Gastrocnemius medialis (tissue), 4 donors: ENCODE measurements around the gene ZNF500. TPM values are rescaled to one million over a fixed set of nuclear protein-coding genes. Genes with fewer than 3 reads are reported as not detected.
A peak's percentile ranks its signal among the peaks of the same experiment; 100 is the strongest.

Experiments used
- ATAC-seq, 2 donors: fragments of 150-250 bp; one replicate each; pipeline ENCODE4 v1.9.1; 2016
- DNase-seq, 2 donors: peaks; one replicate each; pipeline ENCODE4 v3.0.0-alpha.2; 2019
- H3K27ac ChIP-seq, 4 donors: fragments of 200-600 bp; sonication (generic); 1 replicate in 1 of 4; 2 replicates in 3 of 4; pipeline ENCODE4 v1.5.1; 2016 to 2018; ENCODE audit warnings: mild to moderate bottlenecking in 2 of 4, moderate library complexity in 1 of 4
- H3K27me3 ChIP-seq, 3 donors: fragments of 200-600 bp; sonication (generic) in 2 of 3; 1 replicate in 1 of 3; 2 replicates in 2 of 3; pipeline versions ENCODE4 v1.5.1 to v1.6.0; 2016 to 2019; ENCODE audit warnings: mild to moderate bottlenecking in 1 of 3, moderate library complexity in 1 of 3
- H3K36me3 ChIP-seq, 2 donors: fragments of 200-600 bp; sonication (generic) in 1 of 2; one replicate each; pipeline ENCODE4 v1.5.1; 2017 to 2018
- H3K4me1 ChIP-seq, 2 donors: fragments of 200-600 bp; sonication (generic) in 1 of 2; one replicate each; pipeline ENCODE4 v1.5.1; 2016 to 2017; ENCODE audit warnings: mild to moderate bottlenecking in 2 of 2
- H3K4me3 ChIP-seq, 4 donors: fragments of 200-600 bp; sonication (generic) in 3 of 4; 1 replicate in 1 of 4; 2 replicates in 3 of 4; pipeline ENCODE4 v1.5.1; 2016 to 2019; ENCODE audit warnings: mild to moderate bottlenecking in 2 of 4
- H3K9me3 ChIP-seq, 3 donors: fragments of 200-600 bp; sonication (generic) in 2 of 3; 1 replicate in 1 of 3; 2 replicates in 2 of 3; pipeline ENCODE4 v1.5.1; 2016 to 2019
- POLR2A ChIP-seq, 2 donors: fragments of 450-650 bp; IDR thresholded peaks; one replicate each; pipeline ENCODE4 v1.6.1; 2017; ENCODE audit warnings: antibody characterized with exemption in 2 of 2, mild to moderate bottlenecking in 2 of 2, moderate library complexity in 2 of 2
- in situ Hi-C, 4 donors: fragments of 200-750 bp; cut with MboI; loops; one replicate each; pipeline versions ENCODE4 v1.15.0 to v1.8.0; 2017; ENCODE audit warnings: low sequenced_read_pairs in 4 of 4
- intact Hi-C: fragments of 100-400 bp; cut with DNase I; formaldehyde crosslinking; loops from one replicate; pipeline ENCODE4 v1.15.1; 2023; ENCODE audit warnings: low total_unique reads
- total RNA-seq, 4 donors: library from RNA; depleted of rRNA; stranded (reverse); fragments of >200 nt; gene quantifications; one replicate each; pipeline versions ENCODE4 v1.1.0 to v1.2.3, GENCODE V29; 2016
- TF ChIP-seq, protein P1 (sequence below), 5 experiments: fragments of 450-650 bp in 3 of 5; fragments of 200-600 bp in 2 of 5; sonication (generic) in 2 of 5; IDR thresholded peaks in 4 of 5; conservative IDR thresholded peaks in 1 of 5; 1 replicate in 4 of 5; 2 replicates in 1 of 5; pipeline ENCODE4 v1.5.1; 2016 to 2019; ENCODE audit warnings: antibody characterized with exemption in 5 of 5, mild to moderate bottlenecking in 3 of 5, moderate library complexity in 3 of 5

ZNF500 gene
- total RNA-seq, 4 donors from 2014 or later: 6.3 to 7.3 (median 6.9) TPM

DNA sequence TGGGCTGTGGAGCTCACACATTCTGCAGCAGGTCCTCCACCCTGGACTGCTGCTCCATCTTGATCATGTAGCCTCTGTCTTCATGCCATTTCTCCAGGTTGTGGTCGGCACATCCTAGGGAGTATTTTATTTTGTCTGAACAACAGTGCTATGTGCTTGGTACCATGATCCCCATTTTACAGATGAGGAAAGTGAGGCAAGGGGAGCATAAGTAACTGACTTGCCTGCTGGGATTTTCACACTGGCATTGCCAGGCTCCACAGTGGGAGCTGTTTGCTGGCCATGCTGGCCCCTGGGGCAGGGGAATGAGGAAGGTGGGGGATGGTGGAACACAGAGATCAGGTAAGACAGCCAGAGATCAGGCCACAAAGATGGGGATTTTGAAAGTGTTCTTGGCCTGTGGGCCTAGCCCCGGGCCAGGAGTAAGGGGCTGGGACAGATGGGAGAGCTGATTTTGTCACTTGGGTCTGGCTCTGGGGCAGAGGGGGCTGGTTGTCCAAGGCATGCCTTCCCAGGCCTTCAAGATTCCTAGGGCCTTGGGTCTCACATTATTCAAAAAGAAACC is 9.3 kb upstream of the ZNF500 start:
- no peak for DNase-seq
- no peaks in the 10 kb centered on the region for H3K4me1 ChIP-seq
- no peaks in the 10 kb centered on the region for H3K27me3 ChIP-seq
- in situ Hi-C loops (no loop called here), intact Hi-C loops (no loop called here)
- no peak for TF ChIP-seq POLR2A (IDR thresholded peaks at IDR 0.05)
- TF ChIP-seq, protein P1, sequence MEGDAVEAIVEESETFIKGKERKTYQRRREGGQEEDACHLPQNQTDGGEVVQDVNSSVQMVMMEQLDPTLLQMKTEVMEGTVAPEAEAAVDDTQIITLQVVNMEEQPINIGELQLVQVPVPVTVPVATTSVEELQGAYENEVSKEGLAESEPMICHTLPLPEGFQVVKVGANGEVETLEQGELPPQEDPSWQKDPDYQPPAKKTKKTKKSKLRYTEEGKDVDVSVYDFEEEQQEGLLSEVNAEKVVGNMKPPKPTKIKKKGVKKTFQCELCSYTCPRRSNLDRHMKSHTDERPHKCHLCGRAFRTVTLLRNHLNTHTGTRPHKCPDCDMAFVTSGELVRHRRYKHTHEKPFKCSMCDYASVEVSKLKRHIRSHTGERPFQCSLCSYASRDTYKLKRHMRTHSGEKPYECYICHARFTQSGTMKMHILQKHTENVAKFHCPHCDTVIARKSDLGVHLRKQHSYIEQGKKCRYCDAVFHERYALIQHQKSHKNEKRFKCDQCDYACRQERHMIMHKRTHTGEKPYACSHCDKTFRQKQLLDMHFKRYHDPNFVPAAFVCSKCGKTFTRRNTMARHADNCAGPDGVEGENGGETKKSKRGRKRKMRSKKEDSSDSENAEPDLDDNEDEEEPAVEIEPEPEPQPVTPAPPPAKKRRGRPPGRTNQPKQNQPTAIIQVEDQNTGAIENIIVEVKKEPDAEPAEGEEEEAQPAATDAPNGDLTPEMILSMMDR (IDR thresholded peaks at IDR 0.05 in 4 of 5, conservative IDR thresholded peaks at IDR 0.05 in 1 of 5): no peak
- H3K27ac ChIP-seq: no peak overlapping the region
- H3K4me3 ChIP-seq: no peak overlapping the region
- no peak for ATAC-seq
- H3K9me3 ChIP-seq: no peaks in the 10 kb centered on the region
- H3K36me3 ChIP-seq: no peaks in the 10 kb centered on the region

DNA sequence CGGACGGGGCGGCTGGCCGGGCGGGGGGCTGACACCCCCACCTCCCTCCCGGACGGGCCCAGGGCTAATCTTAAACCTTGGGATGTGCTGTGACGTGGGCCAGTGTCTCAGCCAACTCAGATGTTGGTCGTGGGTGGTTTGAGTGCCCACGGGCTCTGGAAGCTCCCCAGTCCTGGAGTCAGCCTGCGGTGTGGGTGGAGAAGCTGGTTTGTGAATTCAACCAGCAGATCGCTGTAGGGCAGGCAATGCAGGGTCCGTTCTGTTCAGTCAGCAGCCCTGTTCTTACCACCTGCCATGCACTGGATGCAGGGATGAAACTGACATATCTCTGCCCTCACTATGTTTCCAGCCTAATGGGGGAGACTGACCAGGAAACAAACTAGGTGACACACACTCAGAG is 8.0 kb upstream of the ZNF500 start:
- in situ Hi-C loops: no loop called here
- Histone ChIP-seq H3K9me3 (no peaks in the 10 kb centered on the region), H3K27ac (no peak overlapping the region), H3K27me3 (no peaks in the 10 kb centered on the region), H3K4me3 (no peak overlapping the region), H3K4me1 (no peaks in the 10 kb centered on the region), H3K36me3 (no peaks in the 10 kb centered on the region)
- no peak for TF ChIP-seq POLR2A (IDR thresholded peaks at IDR 0.05)
- TF ChIP-seq, protein P1 (IDR thresholded peaks at IDR 0.05 in 4 of 5, conservative IDR thresholded peaks at IDR 0.05 in 1 of 5): no peak
- intact Hi-C loops: no loop called here
- ATAC-seq (no peak), DNase-seq (no peak)

DNA sequence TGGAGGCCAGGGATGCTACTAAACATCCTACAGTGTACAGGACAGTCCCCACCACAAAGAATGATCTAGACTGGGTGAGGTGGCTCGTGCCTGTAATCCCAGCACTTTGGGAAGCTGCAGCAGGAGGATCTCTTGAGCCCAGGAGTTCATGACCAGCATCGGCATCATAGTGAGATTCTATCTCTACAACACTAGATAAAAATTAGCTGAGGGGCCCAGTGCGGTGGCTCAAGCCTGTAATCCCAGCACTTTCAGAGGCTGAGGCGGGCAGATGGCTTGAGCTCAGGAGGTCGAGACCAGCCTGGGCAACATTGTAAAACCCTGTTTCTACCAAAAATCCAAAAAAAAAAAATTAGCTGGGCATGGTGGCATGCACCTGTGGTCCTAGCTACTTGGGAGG is 5.4 kb upstream of the ZNF500 start:
- ATAC-seq (no peak), DNase-seq (no peak)
- no peaks in the 10 kb centered on the region for H3K9me3 ChIP-seq
- H3K4me3 ChIP-seq: no peak overlapping the region
- in situ Hi-C loops: no loop called here
- H3K27me3 ChIP-seq: no peaks in the 10 kb centered on the region
- no peaks in the 10 kb centered on the region for H3K36me3 ChIP-seq
- no peak for TF ChIP-seq POLR2A (IDR thresholded peaks at IDR 0.05)
- TF ChIP-seq, protein P1 (IDR thresholded peaks at IDR 0.05 in 4 of 5, conservative IDR thresholded peaks at IDR 0.05 in 1 of 5): no peak
- H3K4me1 ChIP-seq: peaks cover 10 to 12% of the 10 kb centered on the region in 2 donors
- H3K27ac ChIP-seq: no peak overlapping the region
- intact Hi-C loops: no loop called here

DNA sequence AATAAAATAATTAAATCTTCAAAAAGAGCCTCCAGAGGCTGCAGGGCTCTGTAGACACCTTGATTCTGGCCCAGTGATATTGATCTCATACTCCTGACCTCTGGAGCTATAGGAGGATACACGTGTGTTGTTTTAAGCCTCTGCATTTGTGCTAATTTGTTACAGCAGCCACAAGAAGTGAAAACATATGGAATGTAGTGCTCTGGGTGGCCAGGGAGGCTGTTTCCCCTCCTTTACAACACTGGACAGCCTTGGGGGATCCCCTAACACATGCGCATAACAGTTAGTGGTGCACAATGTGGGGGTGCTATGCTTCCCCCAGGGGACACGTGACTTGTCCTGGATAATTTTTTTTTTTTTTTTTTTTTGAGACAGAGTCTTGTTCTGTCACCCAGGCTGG is 4.7 kb upstream of the ZNF500 start:
- no peaks in the 10 kb centered on the region for H3K9me3 ChIP-seq
- DNase-seq: no peak
- in situ Hi-C loops (no loop called here), intact Hi-C loops (no loop called here)
- TF ChIP-seq, protein P1 (IDR thresholded peaks at IDR 0.05 in 4 of 5, conservative IDR thresholded peaks at IDR 0.05 in 1 of 5): no peak
- no peak for TF ChIP-seq POLR2A (IDR thresholded peaks at IDR 0.05)
- no peaks in the 10 kb centered on the region for H3K27me3 ChIP-seq
- no peak overlapping the region for H3K4me3 ChIP-seq
- ATAC-seq: no peak
- H3K27ac ChIP-seq: no peak overlapping the region
- peaks cover 10 to 14% of the 10 kb centered on the region in 2 donors for H3K4me1 ChIP-seq
- H3K36me3 ChIP-seq: no peaks in the 10 kb centered on the region

DNA sequence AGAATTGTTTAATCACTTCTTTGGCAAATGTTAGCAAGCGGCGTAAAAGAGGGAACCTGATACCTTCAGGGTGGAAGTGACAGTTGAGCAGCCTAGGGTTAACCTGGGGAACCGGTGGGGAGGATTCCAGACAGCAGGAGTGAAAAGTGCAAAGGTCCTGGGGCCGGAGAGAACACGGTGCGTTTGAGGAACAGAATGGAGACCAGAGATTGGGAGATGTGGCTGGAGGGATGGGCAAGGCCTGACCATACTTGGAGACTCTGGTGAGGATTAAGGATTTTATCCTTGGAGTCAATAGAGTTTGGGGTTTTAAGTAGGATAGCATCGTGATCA is 2.3 kb upstream of the ZNF500 start:
- peaks cover 25 to 30% of the 10 kb centered on the region in 2 donors for H3K4me1 ChIP-seq
- H3K36me3 ChIP-seq: peaks cover 0 to 14% of the 10 kb centered on the region in 2 donors
- DNase-seq (no peak), ATAC-seq (no peak)
- peak overlapping the region; percentile 74 to 99 (median 90) for H3K4me3 ChIP-seq
- intact Hi-C loops: loop anchor here (2.0 kb wide), 1 partner anchor 34 kb away; the partner anchor contains the start of gene ROGDI
- H3K27me3 ChIP-seq: no peaks in the 10 kb centered on the region
- TF ChIP-seq, protein P1 (IDR thresholded peaks at IDR 0.05 in 4 of 5, conservative IDR thresholded peaks at IDR 0.05 in 1 of 5): no peak
- TF ChIP-seq POLR2A (IDR thresholded peaks at IDR 0.05): no peak
- in situ Hi-C loops: no loop called here
- H3K27ac ChIP-seq: peak overlapping the region; percentile 83 to 95 (median 92)
- no peaks in the 10 kb centered on the region for H3K9me3 ChIP-seq
